ENCODE results near the gene MTMR10. TPM values are rescaled to one million over a fixed set of nuclear protein-coding genes. Genes with fewer than 3 reads are reported as not detected.

MTMR10 gene
- total and polyA plus RNA-seq, 2 experiments from 2014 or later = 4.3 to 11.3 TPM

GRCh38 chr15:31032961-31033371 is 41.5 kb upstream of the MTMR10 start (continued):
- TF ChIP-seq ZNF462 (CRISPR knock-in tag; IDR thresholded peaks at IDR 0.05) = no peak
- TF ChIP-seq ZNF114 (CRISPR knock-in tag; IDR thresholded peaks at IDR 0.05) = no peak
- no peak for TF ChIP-seq CREB1 (CRISPR knock-in tag; IDR thresholded peaks at IDR 0.05; ENCODE audit: low read depth)
- TF ChIP-seq EZH2phosphoT487 (IDR thresholded peaks at IDR 0.05; ENCODE audit: unreplicated experiment) = no peak
- no peak for TF ChIP-seq REST (IDR thresholded peaks at IDR 0.05; ENCODE audit: unreplicated experiment)
- no peak for TF ChIP-seq STAT1 (IDR thresholded peaks at IDR 0.05; ENCODE audit: unreplicated experiment)
- TF ChIP-seq ZNF331 (CRISPR knock-in tag; IDR thresholded peaks at IDR 0.05; ENCODE audit: low read depth) = no peak
